Measurements from ENCODE around the gene CDC73.

The CDC73 gene

DNA sequence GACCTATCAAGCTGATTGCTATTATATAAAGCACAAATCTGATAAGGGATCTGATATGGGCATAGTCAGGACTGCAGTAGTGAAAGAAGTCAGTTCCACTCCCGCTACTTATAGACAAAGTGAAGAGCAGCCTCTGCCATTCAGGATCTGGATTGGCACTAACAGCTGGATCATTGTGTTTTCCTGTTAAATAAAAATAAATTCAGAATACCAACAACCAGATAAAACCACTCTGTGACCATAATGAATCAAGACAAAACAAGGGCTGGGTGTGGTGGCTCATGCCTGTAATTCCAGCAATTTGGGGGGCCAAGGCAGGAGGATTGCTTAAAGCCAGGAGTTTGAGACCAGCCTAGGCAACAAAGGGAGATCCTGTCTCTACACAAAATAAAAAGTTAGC lies 11.6 kb upstream of the CDC73 start:
- Histone ChIP-seq H3K79me2 (ENCODE audit: control insufficient read depth, insufficient read depth, low read length) (no peaks in the 10 kb centered on the region), H3K18ac (ENCODE audit: low read length) (no peak overlapping the region), H2BK120ac (ENCODE audit: low read depth, low read length) (no peak overlapping the region), H3K79me1 (ENCODE audit: low read length) (no peaks in the 10 kb centered on the region), H3K23ac (ENCODE audit: low read length) (no peak overlapping the region), H3K9ac (ENCODE audit: low read length) (no peak overlapping the region), H4K8ac (ENCODE audit: low read depth, low read length) (no peak overlapping the region), H3K4me2 (ENCODE audit: low read length) (no peak overlapping the region), H3K4me1 (ENCODE audit: control insufficient read depth, low read depth, low read length) (peaks cover 3% of the 10 kb centered on the region), H3K4me3 (ENCODE audit: low read length) (no peak overlapping the region), H3K4ac (ENCODE audit: low read depth, low read length) (no peak overlapping the region), H3K27me3 (ENCODE audit: insufficient read depth, low read length, poor library complexity) (no peaks in the 10 kb centered on the region), H2BK15ac (replicated peaks; ENCODE audit: low read depth) (no peak overlapping the region), H3K27ac (ENCODE audit: low read depth, low read length) (no peak overlapping the region), H4K5ac (ENCODE audit: low read length) (no peak overlapping the region), H3K56ac (ENCODE audit: low read length) (no peak overlapping the region), H3K36me3 (ENCODE audit: control insufficient read depth, insufficient read depth, low read length) (no peaks in the 10 kb centered on the region), H2AK5ac (ENCODE audit: low read length) (no peak overlapping the region), H2BK5ac (ENCODE audit: low read length) (no peak overlapping the region)
- WGBS (ENCODE audit: extremely low coverage, insufficient coverage, low lambda C conversion rate): no CpG with 5 or more reads among the region's 1 CpG
- DNase-seq: no peak

- WGBS (ENCODE audit: extremely low coverage, insufficient coverage, low lambda C conversion rate): no CpG with 5 or more reads among the region's 3 CpGs
- H3K4ac ChIP-seq (ENCODE audit: low read depth, low read length): no peak overlapping the region
Measured at GRCh38 chr1:193110864-193111263, 11.0 kb upstream of the CDC73 start.

DNA sequence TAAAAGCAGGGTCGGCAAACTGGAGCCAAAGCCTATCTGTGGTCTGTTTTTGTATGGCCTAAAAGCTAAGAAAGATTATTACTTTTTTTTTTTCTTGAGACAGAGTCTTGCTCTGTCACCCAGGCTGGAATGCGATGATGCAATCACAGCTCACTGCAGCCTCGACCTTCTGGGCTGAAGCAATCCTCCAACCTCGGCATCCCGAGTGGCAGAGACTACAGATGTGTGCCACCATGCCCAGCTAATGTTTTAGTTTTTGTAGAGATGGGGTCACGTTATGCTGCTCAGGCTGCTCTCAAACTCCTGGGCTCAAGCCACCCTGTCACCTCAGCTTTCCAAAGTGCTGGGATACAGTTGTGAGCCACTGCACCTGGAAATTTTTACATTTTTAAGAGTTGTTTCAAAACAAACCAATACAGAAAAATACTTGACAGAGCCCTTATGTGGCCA lies 10.2 kb upstream of the CDC73 start:
- Histone ChIP-seq H3K18ac (ENCODE audit: low read length) (no peak overlapping the region), H2AK5ac (ENCODE audit: low read length) (no peak overlapping the region), H4K5ac (ENCODE audit: low read length) (no peak overlapping the region), H3K4me3 (ENCODE audit: low read length) (no peak overlapping the region), H3K9ac (ENCODE audit: low read length) (no peak overlapping the region), H3K56ac (ENCODE audit: low read length) (no peak overlapping the region), H3K79me1 (ENCODE audit: low read length) (no peaks in the 10 kb centered on the region), H3K27ac (ENCODE audit: low read depth, low read length) (no peak overlapping the region), H3K4ac (ENCODE audit: low read depth, low read length) (no peak overlapping the region), H2BK5ac (ENCODE audit: low read length) (no peak overlapping the region), H2BK120ac (ENCODE audit: low read depth, low read length) (no peak overlapping the region), H2BK15ac (replicated peaks; ENCODE audit: low read depth) (no peak overlapping the region), H3K79me2 (ENCODE audit: control insufficient read depth, insufficient read depth, low read length) (no peaks in the 10 kb centered on the region), H3K23ac (ENCODE audit: low read length) (no peak overlapping the region), H3K36me3 (ENCODE audit: control insufficient read depth, insufficient read depth, low read length) (no peaks in the 10 kb centered on the region), H3K4me2 (ENCODE audit: low read length) (no peak overlapping the region), H3K27me3 (ENCODE audit: insufficient read depth, low read length, poor library complexity) (no peaks in the 10 kb centered on the region), H4K8ac (ENCODE audit: low read depth, low read length) (no peak overlapping the region), H3K4me1 (ENCODE audit: control insufficient read depth, low read depth, low read length) (peaks cover 3% of the 10 kb centered on the region)
- peak; percentile 80 for DNase-seq
- no CpG with 5 or more reads among the region's 6 CpGs for WGBS (ENCODE audit: extremely low coverage, insufficient coverage, low lambda C conversion rate)

More at GRCh38 chr1:193110864-193111263, 11.0 kb upstream of the CDC73 start:
- H4K5ac ChIP-seq (ENCODE audit: low read length): no peak overlapping the region
- no peak overlapping the region for H3K4me3 ChIP-seq (ENCODE audit: low read length)
- H3K79me2 ChIP-seq (ENCODE audit: control insufficient read depth, insufficient read depth, low read length): no peaks in the 10 kb centered on the region
- H3K4me2 ChIP-seq (ENCODE audit: low read length): no peak overlapping the region
- H3K56ac ChIP-seq (ENCODE audit: low read length): no peak overlapping the region
- no peak overlapping the region for H2AK5ac ChIP-seq (ENCODE audit: low read length)
- no peaks in the 10 kb centered on the region for H3K27me3 ChIP-seq (ENCODE audit: insufficient read depth, low read length, poor library complexity)
- DNase-seq: no peak
- H3K27ac ChIP-seq (ENCODE audit: low read depth, low read length): no peak overlapping the region
- no peak overlapping the region for H3K9ac ChIP-seq (ENCODE audit: low read length)
- no peak overlapping the region for H4K8ac ChIP-seq (ENCODE audit: low read depth, low read length)
- no peak overlapping the region for H2BK5ac ChIP-seq (ENCODE audit: low read length)
- H3K23ac ChIP-seq (ENCODE audit: low read length): no peak overlapping the region
- H3K79me1 ChIP-seq (ENCODE audit: low read length): no peaks in the 10 kb centered on the region
- H3K18ac ChIP-seq (ENCODE audit: low read length): no peak overlapping the region
- H2BK120ac ChIP-seq (ENCODE audit: low read depth, low read length): no peak overlapping the region
- peaks cover 3% of the 10 kb centered on the region for H3K4me1 ChIP-seq (ENCODE audit: control insufficient read depth, low read depth, low read length)
- no peaks in the 10 kb centered on the region for H3K36me3 ChIP-seq (ENCODE audit: control insufficient read depth, insufficient read depth, low read length)
- H2BK15ac ChIP-seq (replicated peaks; ENCODE audit: low read depth): no peak overlapping the region

GRCh38 chr1:193113258-193113991 lies 8.4 kb upstream of the CDC73 start:
- Histone ChIP-seq H3K4me2 (ENCODE audit: low read length) (no peak overlapping the region), H4K5ac (ENCODE audit: low read length) (no peak overlapping the region), H4K8ac (ENCODE audit: low read depth, low read length) (no peak overlapping the region), H3K18ac (ENCODE audit: low read length) (peak overlapping the region; percentile 10), H3K79me2 (ENCODE audit: control insufficient read depth, insufficient read depth, low read length) (no peaks in the 10 kb centered on the region), H3K56ac (ENCODE audit: low read length) (peak overlapping the region; percentile 57), H2BK120ac (ENCODE audit: low read depth, low read length) (no peak overlapping the region), H2BK15ac (replicated peaks; ENCODE audit: low read depth) (peak overlapping the region; percentile 41), H3K9ac (ENCODE audit: low read length) (no peak overlapping the region), H3K4ac (ENCODE audit: low read depth, low read length) (peak overlapping the region; percentile 55), H3K4me1 (ENCODE audit: control insufficient read depth, low read depth, low read length) (peaks cover 3% of the 10 kb centered on the region), H3K23ac (ENCODE audit: low read length) (no peak overlapping the region), H2BK5ac (ENCODE audit: low read length) (no peak overlapping the region), H2AK5ac (ENCODE audit: low read length) (no peak overlapping the region), H3K27me3 (ENCODE audit: insufficient read depth, low read length, poor library complexity) (no peaks in the 10 kb centered on the region), H3K4me3 (ENCODE audit: low read length) (no peak overlapping the region), H3K79me1 (ENCODE audit: low read length) (no peaks in the 10 kb centered on the region), H3K36me3 (ENCODE audit: control insufficient read depth, insufficient read depth, low read length) (no peaks in the 10 kb centered on the region), H3K27ac (ENCODE audit: low read depth, low read length) (peak overlapping the region; percentile 63)
- peak; percentile 98 for DNase-seq
- no CpG with 5 or more reads among the region's 9 CpGs for WGBS (ENCODE audit: extremely low coverage, insufficient coverage, low lambda C conversion rate)

DNA sequence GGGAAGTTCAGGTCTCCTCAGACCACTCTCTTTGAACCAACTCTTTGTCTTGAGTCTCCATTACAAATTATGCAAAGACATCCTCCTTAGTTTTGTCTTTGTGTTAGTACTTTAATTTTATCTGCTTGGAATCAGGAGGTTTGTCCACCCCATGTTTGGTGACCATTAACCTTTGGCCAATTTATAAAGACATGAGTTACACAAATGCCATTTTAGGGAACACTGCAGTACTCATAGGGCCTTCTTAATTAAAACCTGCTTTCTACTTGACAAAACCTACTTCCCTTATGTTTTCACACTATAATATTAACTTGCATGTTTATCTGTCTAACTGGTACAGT lies 7.9 kb upstream of the CDC73 start:
- Histone ChIP-seq H3K27ac (ENCODE audit: low read depth, low read length) (no peak overlapping the region), H3K23ac (ENCODE audit: low read length) (no peak overlapping the region), H2AK5ac (ENCODE audit: low read length) (no peak overlapping the region)

More for the DNA sequence above, 7.9 kb upstream of the CDC73 start:
- H3K4me3 ChIP-seq (ENCODE audit: low read length): no peak overlapping the region
- H4K5ac ChIP-seq (ENCODE audit: low read length): no peak overlapping the region
- H4K8ac ChIP-seq (ENCODE audit: low read depth, low read length): no peak overlapping the region
- no peak for DNase-seq
- no peak overlapping the region for H2BK120ac ChIP-seq (ENCODE audit: low read depth, low read length)
- H2BK15ac ChIP-seq (replicated peaks; ENCODE audit: low read depth): peak overlapping the region; percentile 41
- H3K27me3 ChIP-seq (ENCODE audit: insufficient read depth, low read length, poor library complexity): no peaks in the 10 kb centered on the region
- peaks cover 3% of the 10 kb centered on the region for H3K4me1 ChIP-seq (ENCODE audit: control insufficient read depth, low read depth, low read length)
- H3K56ac ChIP-seq (ENCODE audit: low read length): no peak overlapping the region
- no peak overlapping the region for H2BK5ac ChIP-seq (ENCODE audit: low read length)
- H3K9ac ChIP-seq (ENCODE audit: low read length): no peak overlapping the region
- peak overlapping the region; percentile 10 for H3K18ac ChIP-seq (ENCODE audit: low read length)
- peak overlapping the region; percentile 55 for H3K4ac ChIP-seq (ENCODE audit: low read depth, low read length)
- no peaks in the 10 kb centered on the region for H3K79me2 ChIP-seq (ENCODE audit: control insufficient read depth, insufficient read depth, low read length)
- H3K4me2 ChIP-seq (ENCODE audit: low read length): no peak overlapping the region
- no peaks in the 10 kb centered on the region for H3K36me3 ChIP-seq (ENCODE audit: control insufficient read depth, insufficient read depth, low read length)
- H3K79me1 ChIP-seq (ENCODE audit: low read length): no peaks in the 10 kb centered on the region

Measured in mesendoderm (in vitro differentiated cells).